Measurements from ENCODE around the gene SHISAL1.
"Not testable (repeated sequence)": the region's sequence is repeated elsewhere in the genome, so short reads cannot be mapped to it uniquely, and the experiment has no call there.

The SHISAL1 gene

GRCh38 chr22:44328326-44328725, 15.6 kb upstream of the SHISAL1 start:
- H4K12ac ChIP-seq (ENCODE audit: low read depth, low read length): no peak overlapping the region
- H3K9ac ChIP-seq (ENCODE audit: low read length): no peak overlapping the region
- H2BK120ac ChIP-seq (ENCODE audit: insufficient read depth, low read length, poor library complexity): no peak overlapping the region
- no peaks in the 10 kb centered on the region for H3K79me1 ChIP-seq (ENCODE audit: low read length)
- no peak for DNase-seq
- H3K36me3 ChIP-seq (ENCODE audit: control insufficient read depth in 1 of 2, insufficient read depth in 2 of 2, low read length in 2 of 2): no peaks in the 10 kb centered on the region
- H3K9me3 ChIP-seq (ENCODE audit: insufficient read depth, low read depth, low read length): peaks cover 2% of the 10 kb centered on the region
- no peaks in the 10 kb centered on the region for H3K79me2 ChIP-seq (ENCODE audit: control insufficient read depth, insufficient read depth, low read length, poor library complexity)
- no peak overlapping the region for H3K27ac ChIP-seq (ENCODE audit: low read depth, low read length)
- peaks cover 38% of the 10 kb centered on the region for H3K27me3 ChIP-seq (ENCODE audit: insufficient read depth, low read length)
- no peak overlapping the region for H3K4ac ChIP-seq (ENCODE audit: low read depth, low read length)
- no peaks in the 10 kb centered on the region for H3K4me1 ChIP-seq (ENCODE audit: control insufficient read depth in 1 of 2, insufficient read depth in 2 of 2, low read length in 2 of 2)
- no peak overlapping the region for H3K14ac ChIP-seq (ENCODE audit: low read length)
- H2BK12ac ChIP-seq (ENCODE audit: low read length): no peak overlapping the region
- H3K4me3 ChIP-seq (ENCODE audit: low read depth, low read length): no peak overlapping the region
- no peak overlapping the region for H4K8ac ChIP-seq (ENCODE audit: low read depth, low read length)
- H2BK5ac ChIP-seq (ENCODE audit: low read depth, low read length, poor library complexity): no peak overlapping the region
- H3K4me2 ChIP-seq (ENCODE audit: low read length): no peak overlapping the region
- WGBS (ENCODE audit: extremely low coverage, insufficient coverage, insufficient read length): no CpG with 5 or more reads among the region's 6 CpGs
- no peak overlapping the region for H3K23ac ChIP-seq (ENCODE audit: low read length)
- no peak overlapping the region for H3K18ac ChIP-seq (ENCODE audit: low read length)
- no peak overlapping the region for H4K91ac ChIP-seq (ENCODE audit: low read depth, low read length)
- H2AFZ ChIP-seq (ENCODE audit: insufficient read depth, low read length, poor library complexity): no peak overlapping the region
- no peak overlapping the region for H2AK5ac ChIP-seq (ENCODE audit: low read length)

GRCh38 chr22:44326491-44326885, 13.7 kb upstream of the SHISAL1 start:
- no CpG with 5 or more reads among the region's 7 CpGs for WGBS (ENCODE audit: extremely low coverage, insufficient coverage, insufficient read length)

GRCh38 chr22:44325718-44326490, 13.2 kb upstream of the SHISAL1 start:
- no peak overlapping the region for H3K4me2 ChIP-seq (ENCODE audit: low read length)
- H3K9me3 ChIP-seq (ENCODE audit: insufficient read depth, low read depth, low read length): peaks cover 2% of the 10 kb centered on the region
- H2BK5ac ChIP-seq (ENCODE audit: low read depth, low read length, poor library complexity): no peak overlapping the region
- no peaks in the 10 kb centered on the region for H3K36me3 ChIP-seq (ENCODE audit: control insufficient read depth in 1 of 2, insufficient read depth in 2 of 2, low read length in 2 of 2)
- H3K79me1 ChIP-seq (ENCODE audit: low read length): no peaks in the 10 kb centered on the region
- no CpG with 5 or more reads among the region's 25 CpGs for WGBS (ENCODE audit: extremely low coverage, insufficient coverage, insufficient read length)
- H3K18ac ChIP-seq (ENCODE audit: low read length): no peak overlapping the region
- H3K79me2 ChIP-seq (ENCODE audit: control insufficient read depth, insufficient read depth, low read length, poor library complexity): no peaks in the 10 kb centered on the region
- no peak overlapping the region for H2AK5ac ChIP-seq (ENCODE audit: low read length)
- no peak overlapping the region for H3K14ac ChIP-seq (ENCODE audit: low read length)
- no peak overlapping the region for H4K91ac ChIP-seq (ENCODE audit: low read depth, low read length)
- no peak overlapping the region for H3K4ac ChIP-seq (ENCODE audit: low read depth, low read length)
- no peak overlapping the region for H3K23ac ChIP-seq (ENCODE audit: low read length)
- H4K8ac ChIP-seq (ENCODE audit: low read depth, low read length): no peak overlapping the region
- H3K4me1 ChIP-seq (ENCODE audit: control insufficient read depth in 1 of 2, insufficient read depth in 2 of 2, low read length in 2 of 2): no peaks in the 10 kb centered on the region
- H2BK120ac ChIP-seq (ENCODE audit: insufficient read depth, low read length, poor library complexity): no peak overlapping the region
- no peak overlapping the region for H3K27ac ChIP-seq (ENCODE audit: low read depth, low read length)
- H3K4me3 ChIP-seq (ENCODE audit: low read depth, low read length): no peak overlapping the region
- no peak overlapping the region for H3K9ac ChIP-seq (ENCODE audit: low read length)
- H2BK12ac ChIP-seq (ENCODE audit: low read length): no peak overlapping the region
- DNase-seq: peak in 1 of 2 donors; percentile 9
- peaks cover 21% of the 10 kb centered on the region for H3K27me3 ChIP-seq (ENCODE audit: insufficient read depth, low read length)
- no peak overlapping the region for H4K12ac ChIP-seq (ENCODE audit: low read depth, low read length)
- no peak overlapping the region for H2AFZ ChIP-seq (ENCODE audit: insufficient read depth, low read length, poor library complexity)

More at GRCh38 chr22:44326491-44326885, 13.7 kb upstream of the SHISAL1 start:
- Histone ChIP-seq H3K27ac (ENCODE audit: low read depth, low read length) (no peak overlapping the region), H3K18ac (ENCODE audit: low read length) (no peak overlapping the region), H4K8ac (ENCODE audit: low read depth, low read length) (no peak overlapping the region), H2BK120ac (ENCODE audit: insufficient read depth, low read length, poor library complexity) (no peak overlapping the region), H3K4me2 (ENCODE audit: low read length) (no peak overlapping the region), H3K27me3 (ENCODE audit: insufficient read depth, low read length) (peaks cover 24% of the 10 kb centered on the region), H2BK5ac (ENCODE audit: low read depth, low read length, poor library complexity) (no peak overlapping the region), H2AK5ac (ENCODE audit: low read length) (no peak overlapping the region), H2BK12ac (ENCODE audit: low read length) (no peak overlapping the region), H3K4me3 (ENCODE audit: low read depth, low read length) (no peak overlapping the region), H3K36me3 (ENCODE audit: control insufficient read depth in 1 of 2, insufficient read depth in 2 of 2, low read length in 2 of 2) (no peaks in the 10 kb centered on the region), H3K9me3 (ENCODE audit: insufficient read depth, low read depth, low read length) (peaks cover 2% of the 10 kb centered on the region), H4K12ac (ENCODE audit: low read depth, low read length) (no peak overlapping the region), H3K9ac (ENCODE audit: low read length) (no peak overlapping the region), H3K4me1 (ENCODE audit: control insufficient read depth in 1 of 2, insufficient read depth in 2 of 2, low read length in 2 of 2) (no peaks in the 10 kb centered on the region), H3K14ac (ENCODE audit: low read length) (no peak overlapping the region), H3K4ac (ENCODE audit: low read depth, low read length) (no peak overlapping the region), H3K79me2 (ENCODE audit: control insufficient read depth, insufficient read depth, low read length, poor library complexity) (no peaks in the 10 kb centered on the region), H3K23ac (ENCODE audit: low read length) (no peak overlapping the region), H2AFZ (ENCODE audit: insufficient read depth, low read length, poor library complexity) (no peak overlapping the region), H3K79me1 (ENCODE audit: low read length) (no peaks in the 10 kb centered on the region), H4K91ac (ENCODE audit: low read depth, low read length) (no peak overlapping the region)
- no peak for DNase-seq

- H3K9me3 ChIP-seq (ENCODE audit: insufficient read depth, low read depth, low read length); H3K79me2 ChIP-seq (ENCODE audit: control insufficient read depth, insufficient read depth, low read length, poor library complexity): not testable (repeated sequence)
These were observed 10.5 kb upstream of the SHISAL1 start for GRCh38 chr22:44323140-44323790.

More at GRCh38 chr22:44323140-44323790, 10.5 kb upstream of the SHISAL1 start:
- not testable (repeated sequence) for H4K8ac ChIP-seq (ENCODE audit: low read depth, low read length); H3K14ac ChIP-seq (ENCODE audit: low read length); H3K4me1 ChIP-seq (ENCODE audit: control insufficient read depth in 1 of 2, insufficient read depth in 2 of 2, low read length in 2 of 2); H3K23ac ChIP-seq (ENCODE audit: low read length); H3K18ac ChIP-seq (ENCODE audit: low read length); DNase-seq; H3K27me3 ChIP-seq (ENCODE audit: insufficient read depth, low read length); H4K12ac ChIP-seq (ENCODE audit: low read depth, low read length); H3K4ac ChIP-seq (ENCODE audit: low read depth, low read length); H3K4me2 ChIP-seq (ENCODE audit: low read length); H3K27ac ChIP-seq (ENCODE audit: low read depth, low read length); H2BK5ac ChIP-seq (ENCODE audit: low read depth, low read length, poor library complexity); H3K4me3 ChIP-seq (ENCODE audit: low read depth, low read length); H3K9ac ChIP-seq (ENCODE audit: low read length); H2AFZ ChIP-seq (ENCODE audit: insufficient read depth, low read length, poor library complexity); H3K36me3 ChIP-seq (ENCODE audit: control insufficient read depth in 1 of 2, insufficient read depth in 2 of 2, low read length in 2 of 2); H3K79me1 ChIP-seq (ENCODE audit: low read length); H2AK5ac ChIP-seq (ENCODE audit: low read length); H4K91ac ChIP-seq (ENCODE audit: low read depth, low read length); H2BK120ac ChIP-seq (ENCODE audit: insufficient read depth, low read length, poor library complexity); H2BK12ac ChIP-seq (ENCODE audit: low read length)
- no CpG with 5 or more reads among the region's 1 CpG for WGBS (ENCODE audit: extremely low coverage, insufficient coverage, insufficient read length)
